GM10248 (cell line): Measurements from ENCODE around the gene ITLN1.

Source experiments
- CTCF ChIA-PET: fragments of 300-600 bp; sonication (Branson Sonifier 250); formaldehyde crosslinking; extraction: SDS; loops from one replicate; lab custom pipeline; 2021; ENCODE audit warnings: antibody characterized with exemption; lab: Yijun Ruan, JAX
- POLR2A ChIA-PET: fragments of 350-650 bp; sonication (Branson Sonifier 250); formaldehyde crosslinking; extraction: SDS; loops from one replicate; lab custom pipeline; 2020; ENCODE audit warnings: antibody characterized with exemption; lab: Yijun Ruan, JAX
- DNase-seq: peaks from one replicate; pipeline ENCODE4 v3.0.0; 2012; ENCODE audit errors: extremely low spot score
- CTCF ChIP-seq: IDR thresholded peaks from 2 replicates; pipeline ENCODE4 v1.5.1; 2012; ENCODE audit warnings: mild to moderate bottlenecking, low read depth; ENCODE audit errors: extremely low read depth, missing control alignments, control extremely low read depth

The ITLN1 gene

GRCh38 chr1:160866695-160867260 lies 18.2 kb downstream of the ITLN1 start:
- no peak for TF ChIP-seq CTCF
- CTCF ChIA-PET: interaction anchor here (1.6 to 2.3 kb wide), 2 partner anchors 10 to 31 kb away, joined by 7 to 8 read pairs; no protein-coding TSS in a partner anchor
- DNase-seq: no peak
- POLR2A ChIA-PET: no interaction called here

DNA sequence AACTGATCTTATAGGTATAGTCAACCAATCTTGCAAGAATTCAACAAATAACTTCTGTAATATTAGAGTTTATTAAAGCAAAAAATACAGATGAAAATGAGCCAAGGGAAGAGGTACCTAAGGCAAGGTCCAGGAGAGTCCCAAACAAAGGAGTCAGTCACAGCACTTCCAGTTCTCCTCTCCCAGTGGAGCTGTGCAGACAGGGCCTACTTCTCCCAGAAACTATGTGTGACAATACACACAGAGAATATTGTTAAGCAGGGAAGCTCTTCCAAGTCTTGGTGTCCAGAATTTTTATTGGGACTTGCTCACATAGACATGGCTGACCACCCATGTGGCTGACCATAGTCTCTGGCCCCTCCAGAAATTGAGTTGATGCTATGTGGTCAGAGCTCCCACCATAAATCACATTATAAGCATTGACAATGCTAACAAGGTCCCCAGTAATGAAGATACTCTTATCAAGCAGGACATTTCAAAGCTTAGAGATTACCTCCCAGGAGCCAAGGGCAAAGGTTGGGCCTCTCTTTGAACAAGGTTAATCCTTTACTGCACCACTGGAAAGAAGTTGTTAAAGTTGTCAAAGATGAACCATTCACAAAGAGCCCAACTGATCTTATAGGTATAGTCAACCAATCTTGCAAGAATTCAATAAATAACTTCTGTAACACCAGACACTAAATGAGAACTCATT lies 18.8 kb downstream of the ITLN1 start:
- CTCF ChIA-PET: interaction anchor here (1.2 to 2.3 kb wide), 3 partner anchors 11 to 185 kb away, joined by 3 to 8 read pairs (median 7); no protein-coding TSS in a partner anchor
- no peak for TF ChIP-seq CTCF
- POLR2A ChIA-PET: no interaction called here
- DNase-seq: no peak

DNA sequence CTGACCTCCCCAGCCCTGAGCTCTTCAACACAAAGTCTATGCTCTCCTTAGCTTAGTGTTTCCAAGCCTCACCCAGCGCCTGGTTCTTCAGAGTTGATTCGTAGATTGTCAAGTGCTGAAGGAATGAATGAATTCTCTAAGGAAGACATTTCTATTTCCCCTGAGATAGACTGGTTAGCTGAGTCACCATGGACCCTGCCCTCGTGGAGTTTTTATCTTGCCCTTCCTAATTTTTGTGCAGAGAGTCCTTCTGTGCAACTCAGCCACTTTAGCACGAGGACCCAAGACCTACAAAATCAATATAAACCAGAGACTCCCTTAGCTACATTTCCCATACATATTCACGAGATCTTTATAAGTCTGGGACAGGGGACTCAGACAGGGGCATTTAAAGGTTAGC lies 19.6 kb downstream of the ITLN1 start:
- CTCF ChIA-PET: interaction anchor here (1.2 to 3.6 kb wide), 5 partner anchors 10 to 184 kb away, joined by 3 to 10 read pairs (median 7); no protein-coding TSS in a partner anchor
- POLR2A ChIA-PET: no interaction called here
- no peak for TF ChIP-seq CTCF

GRCh38 chr1:160864173-160864572 lies 20.8 kb downstream of the ITLN1 start:
- ChIA-PET POLR2A (no interaction called here), CTCF (interaction anchor here (1.1 to 4.6 kb wide), 7 partner anchors 8 to 96 kb away, joined by 3 to 38 read pairs (median 4); no protein-coding TSS in a partner anchor)
- DNase-seq: no peak
- TF ChIP-seq CTCF: no peak

More for the DNA sequence above, 19.6 kb downstream of the ITLN1 start:
- no peak for DNase-seq

DNA sequence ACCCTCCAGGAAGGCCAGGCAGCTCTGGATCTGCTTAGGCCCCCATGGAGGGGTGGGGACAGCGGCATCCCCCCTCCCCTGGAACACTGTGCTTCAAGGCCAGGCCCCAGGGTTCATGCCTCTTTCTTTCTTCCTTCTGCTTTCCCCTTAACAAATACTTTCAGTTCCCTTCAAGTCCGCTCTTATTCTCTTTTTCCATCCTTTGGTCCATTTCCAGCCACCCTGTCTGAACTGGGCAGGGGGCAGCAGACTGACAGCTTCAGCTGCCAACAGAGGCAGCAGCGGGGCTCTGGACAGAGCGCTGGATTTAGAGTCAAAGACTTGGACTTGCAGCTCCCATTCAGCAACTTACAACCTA lies 21.2 kb downstream of the ITLN1 start:
- no peak for DNase-seq
- TF ChIP-seq CTCF: no peak
- POLR2A ChIA-PET: no interaction called here
- CTCF ChIA-PET: interaction anchor here (1.1 to 4.6 kb wide), 8 partner anchors 11 to 96 kb away, joined by 3 to 38 read pairs (median 4); no protein-coding TSS in a partner anchor

DNA sequence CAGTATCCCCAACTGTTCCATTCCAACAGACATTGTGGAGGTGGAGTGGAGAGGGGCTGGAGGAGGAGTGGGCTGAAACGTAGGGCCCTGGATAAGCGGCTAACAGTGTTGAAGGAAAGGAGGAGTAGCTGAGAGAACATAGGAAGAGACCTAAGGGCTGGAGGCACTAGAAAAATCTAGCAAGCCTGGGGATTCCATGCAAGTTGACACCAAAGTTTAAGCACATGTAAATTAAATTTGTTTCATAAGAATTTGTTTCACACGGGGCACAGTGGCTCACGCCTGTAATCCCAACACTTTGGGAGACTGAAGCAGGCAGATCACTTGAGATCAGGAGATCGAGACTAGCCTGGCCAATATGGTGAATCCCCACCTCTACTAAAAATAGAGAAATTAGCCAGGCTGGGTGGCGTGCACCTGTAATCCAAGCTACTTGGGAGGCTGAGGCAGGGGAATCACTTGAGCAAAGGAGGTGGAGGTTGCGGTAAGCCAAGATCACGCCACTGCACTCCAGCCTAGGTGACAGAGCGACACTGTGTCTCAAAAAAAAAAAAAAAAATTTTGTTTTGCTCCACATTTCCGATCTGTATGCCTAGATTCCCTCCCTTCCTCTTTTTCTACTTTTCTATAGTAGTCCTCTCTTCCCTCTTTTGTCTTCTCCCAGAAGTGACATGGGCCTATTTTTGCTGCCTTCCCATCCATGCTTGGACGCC lies 21.8 kb downstream of the ITLN1 start:
- POLR2A ChIA-PET: no interaction called here
- no peak for TF ChIP-seq CTCF
- CTCF ChIA-PET: interaction anchor here (0.8 to 4.6 kb wide), 14 partner anchors 10 to 188 kb away, joined by 3 to 38 read pairs (median 4); partner anchors contain the start of gene ITLN1
- DNase-seq: no peak
